HG03575 (cell line): ENCODE measurements around the gene ATP6V0C.
A peak's percentile ranks its signal among the peaks of the same experiment; 100 is the strongest.
"Not testable (repeated sequence)": the region's sequence is repeated elsewhere in the genome, so short reads cannot be mapped to it uniquely, and the experiment has no call there.

Experiments used
- ATAC-seq: cut with Tn5 transposase; IDR thresholded peaks from one replicate; pipeline ENCODE4 v1.9.1; 2021; ENCODE audit not compliant: unreplicated experiment, insufficient number of reproducible peaks, low FRiP score; ENCODE audit errors: extremely low read depth

The ATP6V0C gene

GRCh38 chr16:2533912-2534311 lies 20.2 kb downstream of the ATP6V0C start:
- ATAC-seq, result no peak

GRCh38 chr16:2534335-2534734 lies 20.6 kb downstream of the ATP6V0C start:
- not testable (repeated sequence) for ATAC-seq

GRCh38 chr16:2535625-2536013 lies 21.9 kb downstream of the ATP6V0C start:
- ATAC-seq, result no peak

- ATAC-seq, result peak; percentile 44
Observed at GRCh38 chr16:2537451-2538379, 24.0 kb downstream of the ATP6V0C start, which contains the start of gene PDPK1. Gene PDPK1, plus strand, starts transcription at chr16:2538021. Its CDS starts 92 bp downstream, at chr16:2538113.

GRCh38 chr16:2539192-2539844 lies 25.6 kb downstream of the ATP6V0C start:
- not testable (repeated sequence) for ATAC-seq

- ATAC-seq, result not testable (repeated sequence)
Observed at GRCh38 chr16:2539845-2540458, 26.2 kb downstream of the ATP6V0C start.

GRCh38 chr16:2540912-2541311 lies 27.2 kb downstream of the ATP6V0C start:
- ATAC-seq, result not testable (repeated sequence)

GRCh38 chr16:2541409-2541808 lies 27.7 kb downstream of the ATP6V0C start:
- not testable (repeated sequence) for ATAC-seq

- ATAC-seq, result not testable (repeated sequence)
Observed at GRCh38 chr16:2543771-2544170, 30.0 kb downstream of the ATP6V0C start.

GRCh38 chr16:2550283-2550878 lies 36.6 kb downstream of the ATP6V0C start:
- not testable (repeated sequence) for ATAC-seq

- ATAC-seq, result not testable (repeated sequence)
Observed at GRCh38 chr16:2551420-2551889, 37.7 kb downstream of the ATP6V0C start.

GRCh38 chr16:2554709-2555425 lies 41.1 kb downstream of the ATP6V0C start:
- not testable (repeated sequence) for ATAC-seq

- not testable (repeated sequence) for ATAC-seq
Observed at GRCh38 chr16:2557150-2557549, 43.4 kb downstream of the ATP6V0C start.

GRCh38 chr16:2560131-2560797 lies 46.5 kb downstream of the ATP6V0C start:
- ATAC-seq, result not testable (repeated sequence)

GRCh38 chr16:2560798-2561133 lies 47.0 kb downstream of the ATP6V0C start:
- ATAC-seq, result not testable (repeated sequence)

GRCh38 chr16:2567506-2567905 lies 53.8 kb downstream of the ATP6V0C start:
- not testable (repeated sequence) for ATAC-seq

- ATAC-seq, result not testable (repeated sequence)
Observed at GRCh38 chr16:2568573-2568972, 54.8 kb downstream of the ATP6V0C start.
